NB4 (cell line): ENCODE measurements around the gene BRF1.

Experiments used
- MYC ChIP-seq: IDR thresholded peaks from 2 replicates; pipeline ENCODE4 v1.6.1; 2011; ENCODE audit warnings: low read depth, low read length
- POLR2A ChIP-seq: IDR thresholded peaks from 2 replicates; pipeline ENCODE4 v1.6.1; 2011; ENCODE audit warnings: mild to moderate bottlenecking; ENCODE audit not compliant: insufficient read length; ENCODE audit errors: extremely low read depth
- TF ChIP-seq, protein P1 (sequence below): IDR thresholded peaks from one replicate; pipeline ENCODE4 v1.5.1; 2012; ENCODE audit warnings: low read depth, low read length
- TF ChIP-seq, protein P2 (sequence below): IDR thresholded peaks from 2 replicates; pipeline ENCODE4 v1.6.1; 2011; ENCODE audit warnings: low read depth, low read length

DNA sequence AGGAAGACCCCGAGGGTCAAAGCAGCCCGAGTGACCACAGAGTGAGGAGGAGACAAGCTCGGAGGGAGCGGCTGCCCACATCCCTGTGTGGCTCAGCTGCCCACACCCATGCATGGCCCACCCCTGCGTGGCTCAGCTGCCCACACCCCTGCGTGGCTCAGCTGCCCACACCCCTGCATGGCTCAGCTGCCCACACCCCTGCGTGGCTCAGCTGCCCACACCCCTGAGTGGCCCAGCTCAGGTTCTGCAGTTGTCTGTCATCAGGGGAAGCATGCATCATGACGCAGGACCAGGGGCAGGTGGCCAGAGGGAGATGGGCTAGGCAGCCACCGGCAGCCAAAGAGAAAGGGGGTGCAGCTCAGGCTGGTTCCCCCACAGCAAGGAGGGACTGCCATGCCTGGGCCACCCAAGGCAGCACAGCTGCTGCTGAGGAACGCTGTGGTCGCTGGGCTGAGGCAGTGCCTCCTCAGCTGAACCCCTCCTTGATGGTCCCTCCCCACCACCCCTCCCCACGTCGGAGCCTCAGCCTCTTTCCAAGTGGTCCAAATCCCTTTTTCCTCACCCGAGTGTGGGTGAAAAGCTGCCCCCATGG is 86.4 kb downstream of the BRF1 start:
- TF ChIP-seq, protein P1, sequence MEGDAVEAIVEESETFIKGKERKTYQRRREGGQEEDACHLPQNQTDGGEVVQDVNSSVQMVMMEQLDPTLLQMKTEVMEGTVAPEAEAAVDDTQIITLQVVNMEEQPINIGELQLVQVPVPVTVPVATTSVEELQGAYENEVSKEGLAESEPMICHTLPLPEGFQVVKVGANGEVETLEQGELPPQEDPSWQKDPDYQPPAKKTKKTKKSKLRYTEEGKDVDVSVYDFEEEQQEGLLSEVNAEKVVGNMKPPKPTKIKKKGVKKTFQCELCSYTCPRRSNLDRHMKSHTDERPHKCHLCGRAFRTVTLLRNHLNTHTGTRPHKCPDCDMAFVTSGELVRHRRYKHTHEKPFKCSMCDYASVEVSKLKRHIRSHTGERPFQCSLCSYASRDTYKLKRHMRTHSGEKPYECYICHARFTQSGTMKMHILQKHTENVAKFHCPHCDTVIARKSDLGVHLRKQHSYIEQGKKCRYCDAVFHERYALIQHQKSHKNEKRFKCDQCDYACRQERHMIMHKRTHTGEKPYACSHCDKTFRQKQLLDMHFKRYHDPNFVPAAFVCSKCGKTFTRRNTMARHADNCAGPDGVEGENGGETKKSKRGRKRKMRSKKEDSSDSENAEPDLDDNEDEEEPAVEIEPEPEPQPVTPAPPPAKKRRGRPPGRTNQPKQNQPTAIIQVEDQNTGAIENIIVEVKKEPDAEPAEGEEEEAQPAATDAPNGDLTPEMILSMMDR: no peak
- no peak for TF ChIP-seq POLR2A
- TF ChIP-seq MYC: no peak
- TF ChIP-seq, protein P2, sequence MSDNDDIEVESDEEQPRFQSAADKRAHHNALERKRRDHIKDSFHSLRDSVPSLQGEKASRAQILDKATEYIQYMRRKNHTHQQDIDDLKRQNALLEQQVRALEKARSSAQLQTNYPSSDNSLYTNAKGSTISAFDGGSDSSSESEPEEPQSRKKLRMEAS: no peak
